K562 (cell line): Measurements from ENCODE around the gene SPATA32. TPM values are rescaled to one million over a fixed set of nuclear protein-coding genes. Genes with fewer than 3 reads are reported as not detected.

ENCODE experiments used
- CBFA2T2 ChIP-seq: fragments of 450-650 bp; conservative IDR thresholded peaks from 2 replicates; pipeline ENCODE4 v1.6.1; 2017; ENCODE audit warnings: mild to moderate bottlenecking
- ELK3 ChIP-seq: fragments of 450-650 bp; formaldehyde crosslinking; IDR thresholded peaks from 2 replicates; pipeline ENCODE4 v1.4.0; 2020; ENCODE audit warnings: mild to moderate bottlenecking
- HMGXB4 ChIP-seq: sonication (generic); formaldehyde crosslinking; IDR thresholded peaks from 2 replicates; pipeline ENCODE4 v1.8.1; 2023; ENCODE audit warnings: mild to moderate bottlenecking, missing genetic modification reagents
- MAZ ChIP-seq, 2 experiments: fragments of 450-650 bp in 1 of 2; sonication (generic) in 1 of 2; formaldehyde crosslinking; IDR thresholded peaks in 1 of 2; conservative IDR thresholded peaks in 1 of 2; 2 replicates each; pipeline versions ENCODE4 v1.4.0 to v1.5.0; 2020; ENCODE audit warnings: mild to moderate bottlenecking in 1 of 2, missing genetic modification reagents in 1 of 2
- MGA ChIP-seq: fragments of 450-650 bp; IDR thresholded peaks from 2 replicates; pipeline ENCODE4 v1.6.1; 2016; ENCODE audit warnings: mild to moderate bottlenecking, moderate library complexity
- POLR2B ChIP-seq: fragments of 450-650 bp; IDR thresholded peaks from 2 replicates; pipeline ENCODE4 v1.6.1; 2018; ENCODE audit warnings: low read depth; ENCODE audit not compliant: partially characterized antibody
- ZBTB33 ChIP-seq: sonication (generic); formaldehyde crosslinking; IDR thresholded peaks from 2 replicates; pipeline ENCODE4 v1.8.1; 2023; ENCODE audit warnings: mild to moderate bottlenecking, missing genetic modification reagents
- polyA plus RNA-seq, 8 experiments: library from polyadenylated mRNA; depleted of rRNA in 4 of 8; stranded (reverse) in 5 of 8; unstranded in 3 of 8; fragments of >200 nt; fragmentation: Nextera tagmentation in 2 of 8; fragmentation: Illumina TruSeq in 1 of 8; extraction: Ambion mirVana in 2 of 8; extraction: Trizol in 1 of 8; gene quantifications; 2 replicates each; pipeline versions ENCODE4 v1.2.1 to v1.2.3, GENCODE V29; 2011 to 2014; ENCODE audit warnings: inconsistent platforms in 1 of 8, missing spikeins in 1 of 8
- total RNA-seq, 7 experiments: library from RNA; depleted of rRNA in 6 of 7; stranded (reverse); fragments of >200 nt in 6 of 7; fragmentation: Illumina TruSeq in 2 of 7; extraction: Trizol in 2 of 7; gene quantifications; 2 replicates each; pipeline versions ENCODE4 v1.2.1 to v1.2.3, GENCODE V29; 2011 to 2021; ENCODE audit warnings: low replicate concordance in 1 of 7

The SPATA32 gene
- total and polyA plus RNA-seq, 9 of the 15 experiments (the other 6 are each of a cell fraction or from before 2014, with no cell fraction given): 0.03 to 0.06 TPM; not detected in 7

- no peak for TF ChIP-seq MGA
- TF ChIP-seq POLR2B: no peak
- TF ChIP-seq ZBTB33: peak; percentile 72
- TF ChIP-seq ELK3 (CRISPR knock-in tag): no peak
- no peak for TF ChIP-seq CBFA2T2
- TF ChIP-seq HMGXB4 (CRISPR knock-in tag): no peak
- TF ChIP-seq MAZ (CRISPR knock-in tag; conservative IDR thresholded peaks at IDR 0.05 in 1 of 2, IDR thresholded peaks at IDR 0.05 in 1 of 2): no peak
These were observed at the start of gene SPATA32 (continued) for GRCh38 chr17:45261577-45262515.
